ENCODE results near the gene SEZ6L.

Gene SEZ6L

DNA sequence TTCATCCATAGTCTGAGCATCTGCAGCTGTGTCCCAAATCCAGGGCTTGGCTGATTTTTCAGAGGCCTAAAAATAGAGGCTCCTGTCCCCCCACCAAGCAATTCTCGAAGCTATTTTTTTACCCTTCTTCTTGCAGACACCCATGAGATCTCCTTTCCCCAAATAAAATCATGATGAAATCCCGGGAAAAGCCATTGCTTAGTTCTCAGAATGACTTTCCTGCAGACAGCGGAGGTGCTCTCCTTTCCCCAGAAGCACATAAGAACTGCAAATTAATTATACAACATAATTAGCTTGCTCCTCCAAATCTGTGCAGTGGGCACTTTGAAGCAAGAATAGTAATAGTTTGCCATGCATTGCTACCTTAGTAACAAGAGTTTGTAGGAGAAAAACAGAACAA, 176.2 kb downstream of the SEZ6L start:
- no peak overlapping the region for H3K4me3 ChIP-seq (ENCODE audit: low read depth, low read length)
- TF ChIP-seq, protein P1, sequence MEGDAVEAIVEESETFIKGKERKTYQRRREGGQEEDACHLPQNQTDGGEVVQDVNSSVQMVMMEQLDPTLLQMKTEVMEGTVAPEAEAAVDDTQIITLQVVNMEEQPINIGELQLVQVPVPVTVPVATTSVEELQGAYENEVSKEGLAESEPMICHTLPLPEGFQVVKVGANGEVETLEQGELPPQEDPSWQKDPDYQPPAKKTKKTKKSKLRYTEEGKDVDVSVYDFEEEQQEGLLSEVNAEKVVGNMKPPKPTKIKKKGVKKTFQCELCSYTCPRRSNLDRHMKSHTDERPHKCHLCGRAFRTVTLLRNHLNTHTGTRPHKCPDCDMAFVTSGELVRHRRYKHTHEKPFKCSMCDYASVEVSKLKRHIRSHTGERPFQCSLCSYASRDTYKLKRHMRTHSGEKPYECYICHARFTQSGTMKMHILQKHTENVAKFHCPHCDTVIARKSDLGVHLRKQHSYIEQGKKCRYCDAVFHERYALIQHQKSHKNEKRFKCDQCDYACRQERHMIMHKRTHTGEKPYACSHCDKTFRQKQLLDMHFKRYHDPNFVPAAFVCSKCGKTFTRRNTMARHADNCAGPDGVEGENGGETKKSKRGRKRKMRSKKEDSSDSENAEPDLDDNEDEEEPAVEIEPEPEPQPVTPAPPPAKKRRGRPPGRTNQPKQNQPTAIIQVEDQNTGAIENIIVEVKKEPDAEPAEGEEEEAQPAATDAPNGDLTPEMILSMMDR (IDR thresholded peaks at IDR 0.05; ENCODE audit: control insufficient read depth, extremely low read depth, insufficient read depth), result no peak
- DNase-seq (ENCODE audit: low read depth), result no peak

DNA sequence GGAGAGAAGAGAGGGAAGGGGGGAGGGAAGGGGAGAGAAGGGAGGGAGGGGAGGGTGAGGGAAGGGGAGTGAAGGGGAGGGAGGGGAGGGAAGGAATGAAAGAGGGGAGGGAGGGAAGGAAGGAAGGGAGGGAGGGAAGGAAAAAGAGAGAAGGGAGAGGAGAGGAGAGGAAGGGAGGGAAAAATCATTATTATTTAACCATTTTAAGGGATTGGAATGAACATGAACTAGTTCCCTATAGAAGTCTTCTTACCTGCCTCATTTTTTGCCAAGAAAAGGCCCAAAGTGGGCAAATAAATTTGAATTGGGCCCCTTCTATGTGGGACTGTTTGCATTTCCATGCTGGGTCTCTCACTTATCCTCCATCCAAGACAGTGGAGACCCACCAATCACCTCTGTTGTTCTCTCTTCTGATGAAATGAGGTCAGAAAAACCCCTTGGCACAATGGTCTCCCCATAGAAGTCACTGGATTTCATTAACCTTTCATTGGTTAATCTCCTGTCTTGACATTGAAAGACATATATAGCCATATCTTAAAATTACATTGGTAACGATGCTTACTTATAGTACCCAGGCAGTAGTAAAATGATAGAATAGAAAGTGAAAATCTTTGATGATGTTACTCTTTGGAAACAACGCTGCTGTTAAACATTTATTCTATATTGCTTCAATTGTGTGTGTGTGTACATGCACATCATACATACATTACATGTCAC, 179.7 kb downstream of the SEZ6L start:
- DNase-seq (ENCODE audit: low read depth), result no peak
- H3K4me3 ChIP-seq (ENCODE audit: low read depth, low read length), result no peak overlapping the region

DNA sequence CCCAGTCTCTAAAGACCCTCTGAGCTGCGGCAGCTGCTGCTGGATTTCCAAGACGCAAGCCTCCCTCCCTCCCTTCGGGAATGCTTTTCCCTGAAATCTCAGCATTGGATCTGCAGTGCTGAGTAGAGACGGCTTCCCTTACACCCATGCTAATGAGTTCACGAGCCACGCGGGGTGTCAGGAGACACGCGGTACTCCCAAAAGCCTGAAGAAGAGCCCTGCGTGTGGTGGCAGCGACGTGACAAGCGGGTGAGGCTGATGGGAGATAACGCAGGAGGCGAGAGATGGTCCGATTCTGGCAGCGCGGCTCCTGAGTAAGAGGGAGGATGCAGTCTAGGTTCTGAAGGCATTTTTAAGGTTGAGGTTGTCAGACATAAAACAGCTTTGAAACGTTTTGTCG, 185.4 kb downstream of the SEZ6L start:
- H3K4me3 ChIP-seq (ENCODE audit: low read depth, low read length), result no peak overlapping the region
- TF ChIP-seq, protein P1 (IDR thresholded peaks at IDR 0.05; ENCODE audit: control insufficient read depth, extremely low read depth, insufficient read depth), result no peak
- DNase-seq (ENCODE audit: low read depth), result no peak

More for the DNA sequence above, 179.7 kb downstream of the SEZ6L start:
- TF ChIP-seq, protein P1 (IDR thresholded peaks at IDR 0.05; ENCODE audit: control insufficient read depth, extremely low read depth, insufficient read depth), result no peak

DNA sequence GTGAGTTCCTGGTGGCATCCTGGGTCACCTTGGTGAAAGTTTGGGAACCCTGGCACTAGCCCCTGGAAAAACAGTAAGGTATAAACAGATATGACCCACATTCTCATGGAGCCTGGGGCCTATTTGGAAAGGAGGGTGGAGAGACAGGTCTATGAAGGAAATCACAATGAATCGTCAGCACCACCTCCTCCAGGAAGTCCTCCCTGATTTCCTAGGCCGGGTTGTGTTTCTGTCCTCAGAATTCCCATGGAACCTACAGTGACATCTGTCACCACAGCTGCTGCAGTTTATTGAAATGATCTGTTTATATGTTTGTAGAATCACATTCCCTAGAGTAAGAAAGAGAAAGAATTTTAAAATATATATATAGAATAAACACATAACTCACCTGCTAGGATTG, 188.0 kb downstream of the SEZ6L start:
- H3K4me3 ChIP-seq (ENCODE audit: low read depth, low read length), result no peak overlapping the region
- DNase-seq (ENCODE audit: low read depth), result no peak
- TF ChIP-seq, protein P1 (IDR thresholded peaks at IDR 0.05; ENCODE audit: control insufficient read depth, extremely low read depth, insufficient read depth), result no peak

GRCh38 chr22:26357813-26358212, 188.6 kb downstream of the SEZ6L start:
- no peak for DNase-seq (ENCODE audit: low read depth)
- TF ChIP-seq, protein P1 (IDR thresholded peaks at IDR 0.05; ENCODE audit: control insufficient read depth, extremely low read depth, insufficient read depth), result no peak
- H3K4me3 ChIP-seq (ENCODE audit: low read depth, low read length), result no peak overlapping the region

DNA sequence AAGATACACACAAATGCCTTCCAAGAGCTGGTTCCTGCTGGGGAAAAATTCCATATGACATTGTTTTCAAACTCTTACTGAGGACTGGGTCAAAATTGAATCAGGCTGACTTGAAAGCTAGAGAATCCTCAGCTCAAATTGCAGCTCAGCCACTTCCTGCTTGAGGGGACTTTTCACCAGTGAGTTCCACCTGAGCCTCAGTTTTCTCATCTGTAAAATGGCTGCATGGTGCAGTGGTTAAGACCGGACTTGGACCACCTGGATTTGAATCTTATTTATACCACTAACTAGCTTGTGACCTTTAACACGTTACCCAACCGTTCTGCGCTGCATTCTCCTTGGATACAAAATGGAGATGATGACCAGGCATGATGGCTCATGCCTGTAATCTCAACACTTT, 189.9 kb downstream of the SEZ6L start:
- TF ChIP-seq, protein P1 (IDR thresholded peaks at IDR 0.05; ENCODE audit: control insufficient read depth, extremely low read depth, insufficient read depth), result no peak
- no peak overlapping the region for H3K4me3 ChIP-seq (ENCODE audit: low read depth, low read length)
- DNase-seq (ENCODE audit: low read depth), result no peak
